Anterior cingulate cortex (tissue), 58 donors: Measurements from ENCODE around the gene TMEM191B.
"Not testable (repeated sequence)": the region's sequence is repeated elsewhere in the genome, so short reads cannot be mapped to it uniquely, and the experiment has no call there.

ENCODE experiments used
- DNase-seq, 58 donors: peaks; one replicate each; lab custom pipeline; 2025; lab: John Stamatoyannopoulos, UW

The TMEM191B gene

GRCh38 chr22:18554280-18555256 is 27.0 kb downstream of the TMEM191B start:
- not testable (repeated sequence) for DNase-seq

GRCh38 chr22:18558516-18558915 is 30.9 kb downstream of the TMEM191B start:
- not testable (repeated sequence) for DNase-seq

DNA sequence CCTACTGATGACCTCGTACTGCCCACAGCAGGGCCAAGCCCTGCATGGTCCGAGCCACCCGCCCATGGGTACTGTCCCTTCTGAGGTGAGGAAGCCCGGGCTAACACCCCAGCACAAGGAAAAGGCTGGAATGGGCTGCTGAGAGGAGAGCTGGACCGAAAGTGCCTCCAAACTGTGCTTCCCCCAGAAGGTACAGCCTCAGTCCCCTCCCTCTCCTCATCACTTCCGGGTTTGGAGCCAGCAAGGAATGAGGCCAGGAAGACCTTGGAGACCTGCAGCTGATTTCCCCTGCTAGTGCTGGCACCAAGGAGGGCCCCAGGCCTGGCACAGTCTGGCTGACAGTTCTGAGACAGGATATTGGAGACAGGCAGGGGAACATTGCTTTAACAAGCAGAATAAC is 31.3 kb downstream of the TMEM191B start:
- not testable (repeated sequence) for DNase-seq

GRCh38 chr22:18560099-18560974 is 32.7 kb downstream of the TMEM191B start:
- not testable (repeated sequence) for DNase-seq

- not testable (repeated sequence) for DNase-seq
Observed at GRCh38 chr22:18570509-18571246, 43.1 kb downstream of the TMEM191B start.

DNA sequence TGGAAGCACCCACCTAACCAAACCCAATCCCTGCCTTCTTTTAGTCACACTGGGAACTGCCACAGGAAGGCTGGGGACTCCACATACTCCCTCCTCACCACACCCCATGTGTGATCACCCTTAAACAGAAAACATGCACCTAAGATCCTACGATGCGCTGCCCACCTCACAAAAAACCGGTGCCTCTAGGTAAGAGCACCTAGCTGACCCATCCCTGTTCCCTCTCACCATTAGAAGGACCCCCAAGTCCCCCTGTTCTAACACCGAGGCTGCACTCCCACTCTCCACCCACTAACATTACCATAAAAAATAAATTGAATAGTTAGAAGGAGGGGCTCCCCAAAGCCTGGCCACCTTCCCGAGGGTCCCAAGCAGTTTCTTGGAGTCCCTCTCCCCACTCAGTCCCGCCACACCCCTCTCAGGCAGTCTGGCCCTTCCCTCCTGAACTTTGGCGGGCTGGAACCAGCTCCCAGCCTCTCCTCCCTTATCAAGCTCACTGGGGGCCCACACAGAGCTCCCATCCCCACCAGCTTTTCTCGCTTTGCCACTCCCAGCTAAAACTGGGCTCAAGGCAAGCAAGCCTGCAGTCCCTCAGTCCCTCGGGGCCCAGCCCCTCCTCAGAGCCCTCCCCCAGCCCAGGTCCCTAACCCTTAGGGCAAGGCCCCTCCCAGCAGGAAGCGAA is 46.0 kb downstream of the TMEM191B start:
- DNase-seq: not testable (repeated sequence)

DNA sequence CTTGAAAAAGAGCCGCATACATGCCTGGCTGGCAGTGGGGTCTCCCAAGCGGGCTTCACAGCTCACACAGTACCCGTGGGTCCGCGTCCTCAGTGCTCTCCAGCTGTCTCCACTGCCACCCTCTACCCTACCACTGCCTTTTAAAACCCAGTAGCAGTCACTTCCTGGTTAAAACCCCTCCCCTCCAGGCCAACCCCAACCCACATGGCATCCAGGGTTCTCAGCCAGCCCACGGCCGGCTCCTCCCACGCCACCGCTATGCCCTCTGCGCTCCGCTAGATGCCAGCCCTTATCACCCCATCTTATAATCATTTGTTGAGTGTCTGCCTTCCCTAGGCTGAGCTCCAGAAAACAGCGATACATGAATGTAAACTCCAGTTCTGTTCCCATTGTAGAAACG is 47.0 kb downstream of the TMEM191B start:
- DNase-seq: not testable (repeated sequence)

DNA sequence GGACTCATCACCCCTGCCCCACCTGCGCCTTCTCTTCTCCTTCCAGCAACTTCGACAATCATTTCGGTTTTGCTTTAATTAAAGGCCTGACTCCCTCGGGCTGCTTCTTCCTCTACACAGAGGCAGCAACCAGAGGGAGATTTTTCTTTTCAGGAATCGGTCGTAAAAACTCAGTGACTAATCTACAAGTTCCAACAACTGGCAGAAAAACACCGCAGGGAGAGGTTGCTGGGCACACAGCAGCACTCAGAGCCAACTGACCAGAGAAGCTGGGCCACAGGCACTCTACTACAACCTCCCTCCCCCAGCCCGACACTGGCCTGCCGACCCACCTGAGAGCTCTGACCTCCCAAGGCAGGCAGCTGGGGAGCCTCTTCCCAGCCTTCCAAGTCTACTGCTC is 48.1 kb downstream of the TMEM191B start:
- not testable (repeated sequence) for DNase-seq

GRCh38 chr22:18577090-18577818 is 49.7 kb downstream of the TMEM191B start:
- DNase-seq: not testable (repeated sequence)

DNA sequence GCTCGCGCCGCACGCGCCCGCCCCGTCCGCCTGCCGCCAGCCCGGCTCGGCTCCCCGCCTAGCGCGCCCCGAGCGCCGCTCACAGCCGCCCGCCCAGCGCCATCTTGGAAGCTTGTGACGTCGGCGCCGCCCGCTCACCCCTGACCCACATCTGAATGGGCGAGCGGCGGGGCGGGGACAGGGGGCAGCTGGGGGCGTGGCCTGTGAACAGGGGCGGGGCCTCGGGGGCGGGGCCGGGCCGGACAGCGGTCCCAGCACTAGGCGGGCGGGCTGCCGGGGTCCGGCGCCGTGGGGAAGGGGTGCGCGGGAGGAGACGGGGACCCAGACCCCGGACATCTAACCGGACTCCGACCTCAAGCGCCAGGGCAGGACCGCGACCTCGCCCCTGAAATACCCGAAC is 50.2 kb downstream of the TMEM191B start:
- DNase-seq: not testable (repeated sequence)
